Hindlimb muscle (tissue), 1 donor: ENCODE measurements around the gene RFC4. TPM values are rescaled to one million over a fixed set of nuclear protein-coding genes. Genes with fewer than 3 reads are reported as not detected.

ENCODE experiments used
- DNase-seq: peaks from one replicate; pipeline ENCODE4 v3.0.0-alpha.2; 2013
- polyA plus RNA-seq: library from polyadenylated mRNA; unstranded; fragments of 120-200 nt; gene quantifications from one replicate; pipeline ENCODE4 v1.2.1, GENCODE V29; 2013; ENCODE audit not compliant: insufficient read length

Gene RFC4
- polyA plus RNA-seq, 1 donor = 20.7 TPM

- no peak for DNase-seq
These were observed 62.6 kb downstream of the RFC4 start for GRCh38 chr3:186743666-186744065.

DNA sequence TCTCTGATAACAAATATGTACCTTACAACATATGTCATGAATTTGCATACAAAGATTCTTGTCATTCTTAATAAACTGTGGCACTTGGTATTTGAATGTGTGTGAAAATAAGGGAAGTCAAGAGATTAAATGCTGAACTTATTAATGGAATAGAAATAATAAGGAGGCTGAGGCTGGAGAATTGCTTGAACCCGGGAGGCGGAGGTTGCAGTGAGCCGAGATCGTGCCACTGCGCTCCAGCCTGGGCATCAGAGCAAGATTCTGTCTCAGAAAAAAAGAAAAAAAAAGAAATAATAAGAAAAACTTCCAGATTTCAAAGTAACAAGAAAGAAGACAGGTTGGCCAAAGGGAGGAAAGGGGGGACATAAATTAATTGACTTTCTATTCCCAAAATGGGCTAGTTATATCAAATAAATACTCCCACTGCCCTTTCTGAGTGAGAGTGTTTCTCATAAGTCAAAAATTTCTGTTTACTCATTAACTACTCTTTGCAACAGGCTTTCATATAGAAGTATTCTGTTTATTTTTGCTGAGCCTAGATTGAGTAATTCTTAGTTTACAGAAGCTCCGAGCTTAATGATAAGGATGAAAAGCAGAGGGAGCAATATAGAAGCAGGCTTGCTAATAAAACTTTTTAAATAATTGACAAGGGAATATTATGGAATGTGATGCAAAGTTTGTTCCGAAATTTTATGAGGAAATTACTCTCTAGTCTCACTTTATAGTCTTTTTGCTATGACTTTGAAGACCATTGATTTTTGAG is 63.5 kb downstream of the RFC4 start:
- DNase-seq = no peak

Other genes starting within 250 kb of the RFC4 start
- 11.5 TPM for gene TBCCD1, start 239.1 kb downstream of the RFC4 start, polyA plus RNA-seq
- gene DNAJB11, start 235.8 kb downstream of the RFC4 start, polyA plus RNA-seq = 34.2 TPM
- 0.45 TPM for gene AHSG, start 193.4 kb downstream of the RFC4 start, polyA plus RNA-seq
- gene FETUB, start 166.1 kb downstream of the RFC4 start, polyA plus RNA-seq = not detected
- 0.18 TPM for gene HRG, start 140.5 kb downstream of the RFC4 start, polyA plus RNA-seq
- 0.06 TPM for gene KNG1, start 89.1 kb downstream of the RFC4 start, polyA plus RNA-seq
- 506 TPM for gene EIF4A2, start 22.9 kb downstream of the RFC4 start, polyA plus RNA-seq
- gene ADIPOQ, start 36.2 kb upstream of the RFC4 start, polyA plus RNA-seq = 7.3 TPM
- gene ST6GAL1, start 124.0 kb upstream of the RFC4 start, polyA plus RNA-seq = 15.8 TPM